ENCODE measurements around the gene ZSCAN5A. TPM values are rescaled to one million over a fixed set of nuclear protein-coding genes. Genes with fewer than 3 reads are reported as not detected.
"Not testable (repeated sequence)": the region's sequence is repeated elsewhere in the genome, so short reads cannot be mapped to it uniquely, and the experiment has no call there.

Gene ZSCAN5A
- polyA plus RNA-seq, 3 donors, result 10.2 to 14.1 (median 12.0) TPM

- no peak for DNase-seq (ENCODE audit: low read depth in 3 of 3, low spot score in 2 of 3)
These were observed 97.3 kb downstream of the ZSCAN5A start for GRCh38 chr19:56217039-56217949.

- no peak for DNase-seq (ENCODE audit: low read depth in 3 of 3, low spot score in 2 of 3)
These were observed 102.9 kb downstream of the ZSCAN5A start for GRCh38 chr19:56211718-56212117.

- not testable (repeated sequence) for DNase-seq (ENCODE audit: low read depth in 3 of 3, low spot score in 2 of 3)
These were observed 104.6 kb downstream of the ZSCAN5A start for GRCh38 chr19:56210036-56210435.

- DNase-seq (ENCODE audit: low read depth in 3 of 3, low spot score in 2 of 3), result no peak
These were observed 105.5 kb downstream of the ZSCAN5A start for GRCh38 chr19:56209091-56209490.

- DNase-seq (ENCODE audit: low read depth in 3 of 3, low spot score in 2 of 3), result not testable (repeated sequence)
These were observed 107.1 kb downstream of the ZSCAN5A start for GRCh38 chr19:56207581-56207980.

GRCh38 chr19:56201973-56202372, 112.7 kb downstream of the ZSCAN5A start, which contains the start of gene ZSCAN5C:
ZSCAN5C (plus strand) TSS chr19:56202273; CDS start chr19:56205914, 3,641 bp downstream.
- no peak for DNase-seq (ENCODE audit: low read depth in 3 of 3, low spot score in 2 of 3)

GRCh38 chr19:56199687-56200086, 115.0 kb downstream of the ZSCAN5A start:
- DNase-seq (ENCODE audit: low read depth in 3 of 3, low spot score in 2 of 3), result no peak

- not testable (repeated sequence) for DNase-seq (ENCODE audit: low read depth in 3 of 3, low spot score in 2 of 3)
These were observed 117.0 kb downstream of the ZSCAN5A start, which contains the start of gene ZSCAN5B for GRCh38 chr19:56197646-56198045. ZSCAN5B (minus strand) TSS chr19:56197783; CDS start chr19:56193052, 4,731 bp downstream.

- no peak for DNase-seq (ENCODE audit: low read depth in 3 of 3, low spot score in 2 of 3)
These were observed 120.5 kb downstream of the ZSCAN5A start for GRCh38 chr19:56193981-56194640.

- no peak for DNase-seq (ENCODE audit: low read depth in 3 of 3, low spot score in 2 of 3)
These were observed 122.9 kb downstream of the ZSCAN5A start for GRCh38 chr19:56191711-56192110.

- no peak for DNase-seq (ENCODE audit: low read depth in 3 of 3, low spot score in 2 of 3)
These were observed 123.5 kb downstream of the ZSCAN5A start for GRCh38 chr19:56191115-56191514.

GRCh38 chr19:56189785-56190184, 124.9 kb downstream of the ZSCAN5A start:
- no peak for DNase-seq (ENCODE audit: low read depth in 3 of 3, low spot score in 2 of 3)

GRCh38 chr19:56177564-56178243, 136.9 kb downstream of the ZSCAN5A start:
- DNase-seq (ENCODE audit: low read depth in 3 of 3, low spot score in 2 of 3), result no peak

GRCh38 chr19:56176881-56177280, 137.8 kb downstream of the ZSCAN5A start:
- no peak for DNase-seq (ENCODE audit: low read depth in 3 of 3, low spot score in 2 of 3)

- DNase-seq (ENCODE audit: low read depth in 3 of 3, low spot score in 2 of 3), result not testable (repeated sequence)
These were observed 138.3 kb downstream of the ZSCAN5A start for GRCh38 chr19:56176310-56176709.

GRCh38 chr19:56175861-56176307, 138.8 kb downstream of the ZSCAN5A start, which contains the start of gene GALP:
GALP (plus strand) TSS chr19:56176008; CDS start chr19:56177109, 1,101 bp downstream.
- not testable (repeated sequence) for DNase-seq (ENCODE audit: low read depth in 3 of 3, low spot score in 2 of 3)

- no peak for DNase-seq (ENCODE audit: low read depth in 3 of 3, low spot score in 2 of 3)
These were observed 140.1 kb downstream of the ZSCAN5A start for GRCh38 chr19:56174550-56174949.

GRCh38 chr19:56174086-56174485, 140.6 kb downstream of the ZSCAN5A start:
- no peak for DNase-seq (ENCODE audit: low read depth in 3 of 3, low spot score in 2 of 3)
